ENCODE measurements around the gene IFNL3.

The IFNL3 gene

GRCh38 chr19:39212375-39212742 lies 32.4 kb downstream of the IFNL3 start:
- DNase-seq, result no peak

- DNase-seq, result no peak
These were observed 33.0 kb downstream of the IFNL3 start for GRCh38 chr19:39211731-39212374.

- no peak for DNase-seq
These were observed 35.6 kb downstream of the IFNL3 start for GRCh38 chr19:39209196-39209595.

- DNase-seq, result no peak
These were observed 36.5 kb downstream of the IFNL3 start for GRCh38 chr19:39208175-39208795.

GRCh38 chr19:39207293-39207836 lies 37.4 kb downstream of the IFNL3 start:
- no peak for DNase-seq

- no peak for DNase-seq
These were observed 38.7 kb downstream of the IFNL3 start for GRCh38 chr19:39206122-39206521.

- no peak for DNase-seq
These were observed 39.4 kb downstream of the IFNL3 start for GRCh38 chr19:39205449-39205764.

- DNase-seq, result no peak
These were observed 41.1 kb downstream of the IFNL3 start, which contains the start of gene SYCN for GRCh38 chr19:39203372-39204341. TSS of gene SYCN (minus strand) at chr19:39204263. CDS start at chr19:39204254, 9 bp downstream.

- DNase-seq, result no peak
These were observed 41.8 kb downstream of the IFNL3 start for GRCh38 chr19:39202998-39203355.

GRCh38 chr19:39200803-39201115 lies 44.0 kb downstream of the IFNL3 start:
- DNase-seq, result no peak

- DNase-seq, result no peak
These were observed 44.6 kb downstream of the IFNL3 start for GRCh38 chr19:39200066-39200802.

GRCh38 chr19:39199025-39199424 lies 45.8 kb downstream of the IFNL3 start:
- peak; percentile 20 for DNase-seq

- no peak for DNase-seq
These were observed 47.0 kb downstream of the IFNL3 start for GRCh38 chr19:39197808-39198207.

GRCh38 chr19:39196860-39197562 lies 47.8 kb downstream of the IFNL3 start, which contains the start of gene NCCRP1:
TSS of gene NCCRP1 (plus strand) at chr19:39196964. CDS start at chr19:39196983, 19 bp downstream.
- DNase-seq, result no peak

- DNase-seq, result no peak
These were observed 48.5 kb downstream of the IFNL3 start for GRCh38 chr19:39196320-39196719.

- no peak for DNase-seq
These were observed 49.1 kb downstream of the IFNL3 start for GRCh38 chr19:39195755-39196154.

- DNase-seq, result no peak
These were observed 49.8 kb downstream of the IFNL3 start for GRCh38 chr19:39194832-39195542.

GRCh38 chr19:39193803-39194202 lies 51.0 kb downstream of the IFNL3 start:
- no peak for DNase-seq

All from fibroblast of skin of back (primary cell).